Measurements from ENCODE around the gene PRMT1. TPM values are rescaled to one million over a fixed set of nuclear protein-coding genes. Genes with fewer than 3 reads are reported as not detected.

Gene PRMT1
- total and polyA plus RNA-seq, 2 of the 13 experiments (the other 11 are each of a cell fraction or from before 2014, with no cell fraction given): 324 to 374 TPM

- no peak for TF ChIP-seq TERF1 (CRISPR knock-in tag; IDR thresholded peaks at IDR 0.05)
- TF ChIP-seq ZNF574 (CRISPR knock-in tag; IDR thresholded peaks at IDR 0.05): peak; percentile 75
- TF ChIP-seq THAP11 (CRISPR knock-in tag; IDR thresholded peaks at IDR 0.05): peak; percentile 96
- TF ChIP-seq CREB3 (CRISPR knock-in tag; IDR thresholded peaks at IDR 0.05): no peak
- TF ChIP-seq HINFP (CRISPR knock-in tag; IDR thresholded peaks at IDR 0.05; ENCODE audit: low read depth): peak; percentile 6; the same call in 1 of the 2 replicates
- peak; percentile 83 for TF ChIP-seq SALL1 (CRISPR knock-in tag; IDR thresholded peaks at IDR 0.05)
- TF ChIP-seq ZNF761 (CRISPR knock-in tag; conservative IDR thresholded peaks at IDR 0.05): no peak
- TF ChIP-seq GPN1 (CRISPR knock-in tag; IDR thresholded peaks at IDR 0.05; ENCODE audit: borderline replicate concordance): no peak
- TF ChIP-seq ZBED4 (CRISPR knock-in tag; IDR thresholded peaks at IDR 0.05; ENCODE audit: borderline replicate concordance): peak; percentile 10; the same call in 1 of the 2 replicates
- TF ChIP-seq DNMT1 (CRISPR knock-in tag; IDR thresholded peaks at IDR 0.05): no peak
- TF ChIP-seq NR3C1 (CRISPR knock-in tag; IDR thresholded peaks at IDR 0.05): no peak
- no peak for TF ChIP-seq ZXDC (CRISPR knock-in tag; IDR thresholded peaks at IDR 0.05)
- no peak for TF ChIP-seq ZNF34 (CRISPR knock-in tag; IDR thresholded peaks at IDR 0.05; ENCODE audit: borderline replicate concordance)
- no peak for TF ChIP-seq ZFP36 (IDR thresholded peaks at IDR 0.05; ENCODE audit: borderline replicate concordance, low read depth, low read length, partially characterized antibody)
These were observed 36.8 kb upstream of the PRMT1 start, which contains the start of gene RRAS (continued) for GRCh38 chr19:49640113-49640898.

All from HepG2 (cell line).